AG10803 (cell line): ENCODE results near the gene DLL1.

ENCODE experiments used
- DNase-seq: peaks from one replicate; pipeline ENCODE4 v3.0.0; 2010; ENCODE audit warnings: low read depth
- H3K4me3 ChIP-seq: 2 replicates; pipeline ENCODE4 v1.5.1; 2011; ENCODE audit warnings: mild to moderate bottlenecking, low read length, control low read depth
- TF ChIP-seq, protein P1 (sequence below): conservative IDR thresholded peaks from 2 replicates; pipeline ENCODE4 v1.5.1; 2011; ENCODE audit warnings: mild to moderate bottlenecking, low read length, control low read depth, inconsistent platforms

The DLL1 gene

DNA sequence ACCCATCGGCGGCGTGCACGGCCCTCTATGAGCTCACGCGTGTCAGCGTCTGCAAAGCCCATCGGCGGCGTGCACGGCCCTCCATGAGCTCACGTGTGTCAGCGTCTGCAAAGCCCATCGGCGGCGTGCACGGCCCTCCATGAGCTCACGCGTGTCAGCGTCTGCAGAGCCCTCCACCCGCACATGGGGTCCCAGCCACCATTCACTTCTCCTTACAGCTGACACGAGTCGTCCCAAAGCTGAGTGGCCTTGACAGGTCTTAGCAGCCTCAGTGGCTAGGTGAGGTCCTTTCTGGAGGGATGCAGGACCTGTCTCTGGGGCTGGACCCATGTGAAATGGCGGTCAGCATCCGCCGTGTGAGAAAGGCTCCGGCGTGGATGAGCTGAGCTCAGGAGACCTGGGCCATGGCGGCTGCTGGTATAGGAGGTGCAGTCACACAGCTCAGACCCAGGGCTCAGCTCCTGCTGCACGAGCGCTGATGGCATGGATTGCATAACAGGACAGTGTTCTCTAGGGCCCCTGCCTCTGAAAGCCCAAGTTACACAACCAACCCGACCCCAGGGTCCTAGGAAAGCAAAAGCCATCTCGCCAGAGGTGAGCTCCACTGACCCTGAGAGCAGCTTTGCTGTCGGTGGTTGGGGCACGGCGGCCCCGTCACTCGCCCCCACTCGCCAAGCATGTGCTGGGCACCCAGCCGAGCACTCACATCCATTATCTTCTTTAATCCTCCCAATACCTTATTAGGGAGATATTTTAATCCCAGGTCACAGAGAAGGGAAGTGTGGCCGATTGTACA, 38.9 kb downstream of the DLL1 start:
- no peak for DNase-seq
- no peak overlapping the region for H3K4me3 ChIP-seq
- TF ChIP-seq, protein P1, sequence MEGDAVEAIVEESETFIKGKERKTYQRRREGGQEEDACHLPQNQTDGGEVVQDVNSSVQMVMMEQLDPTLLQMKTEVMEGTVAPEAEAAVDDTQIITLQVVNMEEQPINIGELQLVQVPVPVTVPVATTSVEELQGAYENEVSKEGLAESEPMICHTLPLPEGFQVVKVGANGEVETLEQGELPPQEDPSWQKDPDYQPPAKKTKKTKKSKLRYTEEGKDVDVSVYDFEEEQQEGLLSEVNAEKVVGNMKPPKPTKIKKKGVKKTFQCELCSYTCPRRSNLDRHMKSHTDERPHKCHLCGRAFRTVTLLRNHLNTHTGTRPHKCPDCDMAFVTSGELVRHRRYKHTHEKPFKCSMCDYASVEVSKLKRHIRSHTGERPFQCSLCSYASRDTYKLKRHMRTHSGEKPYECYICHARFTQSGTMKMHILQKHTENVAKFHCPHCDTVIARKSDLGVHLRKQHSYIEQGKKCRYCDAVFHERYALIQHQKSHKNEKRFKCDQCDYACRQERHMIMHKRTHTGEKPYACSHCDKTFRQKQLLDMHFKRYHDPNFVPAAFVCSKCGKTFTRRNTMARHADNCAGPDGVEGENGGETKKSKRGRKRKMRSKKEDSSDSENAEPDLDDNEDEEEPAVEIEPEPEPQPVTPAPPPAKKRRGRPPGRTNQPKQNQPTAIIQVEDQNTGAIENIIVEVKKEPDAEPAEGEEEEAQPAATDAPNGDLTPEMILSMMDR: no peak

DNA sequence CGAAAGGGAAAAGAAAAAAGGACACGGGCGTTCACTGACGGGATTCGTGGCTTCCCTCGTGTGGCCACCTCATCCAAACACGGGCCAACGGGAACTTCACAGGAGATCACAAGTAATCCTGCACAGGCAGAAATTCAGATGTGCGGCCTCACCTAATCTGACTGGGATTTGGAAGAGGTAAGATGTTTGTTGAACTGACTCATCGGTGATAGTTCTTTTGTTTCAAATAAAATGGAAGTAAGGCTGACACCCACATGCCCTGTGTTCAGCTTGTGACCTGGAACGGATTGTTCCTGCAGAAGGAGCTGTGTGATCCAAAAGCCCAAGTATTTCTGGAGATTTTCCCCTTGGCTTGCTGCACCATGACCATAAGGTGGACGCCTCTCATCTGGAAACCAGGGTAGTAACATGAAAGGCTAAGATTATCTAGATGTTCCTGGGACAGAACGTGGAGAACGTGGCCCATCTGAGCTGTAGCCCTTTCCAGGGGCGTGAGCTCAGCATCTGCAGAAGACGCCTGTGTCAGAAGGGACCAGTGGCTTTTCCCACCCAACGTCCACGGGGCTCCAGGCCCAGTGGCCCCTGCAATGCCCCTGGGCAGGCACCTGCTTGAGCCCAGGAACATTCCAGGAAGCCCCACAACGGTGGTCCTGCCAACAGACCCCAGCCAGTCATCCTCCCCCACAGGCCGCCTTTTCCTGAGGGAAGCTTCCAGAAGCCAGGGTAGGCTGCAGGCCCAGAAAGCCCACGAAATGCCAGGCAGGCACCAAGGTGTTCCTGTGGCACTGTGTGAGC, 39.7 kb downstream of the DLL1 start:
- TF ChIP-seq, protein P1: no peak
- no peak for DNase-seq
- no peak overlapping the region for H3K4me3 ChIP-seq

DNA sequence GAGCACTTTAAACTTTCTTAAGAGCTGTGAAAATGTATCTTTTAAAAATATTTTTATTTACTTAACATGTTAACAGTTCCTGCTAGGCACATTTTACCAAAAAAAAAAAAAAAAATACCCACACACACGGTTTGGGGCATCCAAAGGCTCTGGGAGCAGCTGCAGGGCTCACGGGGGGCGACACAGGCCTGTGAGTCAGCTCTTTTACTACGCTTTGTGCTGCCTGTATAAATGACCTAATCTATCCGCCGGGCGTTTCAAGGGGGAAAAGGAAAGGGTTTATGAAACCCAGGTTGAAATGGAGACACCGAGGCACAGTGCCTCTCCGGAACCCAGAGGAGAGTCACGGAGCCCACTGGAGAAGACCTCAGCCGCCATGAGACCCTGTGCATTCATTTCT, 40.4 kb downstream of the DLL1 start:
- TF ChIP-seq, protein P1: no peak
- H3K4me3 ChIP-seq: no peak overlapping the region
- no peak for DNase-seq

DNA sequence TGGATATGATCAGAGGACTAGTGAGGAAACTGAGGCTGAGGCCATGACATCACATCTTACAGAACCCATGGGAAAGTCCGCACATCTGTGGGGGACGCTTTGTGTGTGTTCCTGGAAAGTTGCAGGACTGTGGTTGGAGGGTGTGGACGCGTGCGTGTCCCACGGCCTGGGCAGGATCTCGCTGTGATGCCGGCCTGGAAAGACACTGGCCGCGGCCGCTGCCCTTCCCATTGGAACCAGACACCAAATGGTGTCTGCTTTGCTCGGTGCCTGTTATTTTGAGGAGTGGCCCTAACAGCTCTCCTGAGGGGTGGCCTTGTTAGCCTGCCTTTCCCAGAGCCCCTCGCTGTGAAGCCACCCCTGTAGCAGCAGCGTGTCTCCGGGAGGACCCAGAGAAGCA, 41.1 kb downstream of the DLL1 start:
- H3K4me3 ChIP-seq: no peak overlapping the region
- TF ChIP-seq, protein P1: no peak
- no peak for DNase-seq

DNA sequence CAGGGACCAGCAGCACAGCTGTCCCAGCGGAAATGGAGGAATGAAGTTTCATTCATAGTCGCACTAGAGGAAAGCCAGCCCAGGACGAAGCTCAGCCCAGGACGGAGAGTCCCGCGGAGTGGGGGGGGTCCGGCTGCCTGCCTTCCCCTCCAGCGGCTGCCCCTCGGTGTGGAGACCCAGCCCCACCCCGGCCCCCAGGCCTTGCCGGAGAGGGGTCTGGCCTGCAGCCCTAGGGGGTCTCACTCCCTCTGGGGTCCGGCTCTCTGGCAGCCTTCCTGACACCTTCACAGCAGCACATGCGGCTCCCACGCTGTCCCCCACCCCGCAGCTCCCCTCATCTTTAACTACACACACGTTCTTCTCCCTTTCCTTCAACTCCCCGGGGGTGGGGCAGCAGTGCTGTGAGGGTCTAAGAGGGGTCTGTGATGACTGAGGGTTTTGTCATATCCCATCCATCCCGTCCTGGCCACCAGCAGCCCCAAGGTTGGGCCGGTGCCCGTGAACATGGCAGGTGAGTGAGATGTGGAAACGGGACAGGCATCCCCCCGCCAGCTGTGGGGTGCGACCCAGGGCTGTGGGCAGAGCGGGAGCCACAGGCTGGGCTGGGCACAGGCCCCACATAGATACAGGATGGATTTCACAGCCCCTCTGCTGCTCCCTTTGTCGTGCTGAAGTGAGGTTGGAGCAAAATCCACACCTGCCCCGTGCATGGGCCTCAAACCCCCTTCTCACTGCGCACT, 41.8 kb downstream of the DLL1 start:
- TF ChIP-seq, protein P1: no peak
- H3K4me3 ChIP-seq: no peak overlapping the region

DNA sequence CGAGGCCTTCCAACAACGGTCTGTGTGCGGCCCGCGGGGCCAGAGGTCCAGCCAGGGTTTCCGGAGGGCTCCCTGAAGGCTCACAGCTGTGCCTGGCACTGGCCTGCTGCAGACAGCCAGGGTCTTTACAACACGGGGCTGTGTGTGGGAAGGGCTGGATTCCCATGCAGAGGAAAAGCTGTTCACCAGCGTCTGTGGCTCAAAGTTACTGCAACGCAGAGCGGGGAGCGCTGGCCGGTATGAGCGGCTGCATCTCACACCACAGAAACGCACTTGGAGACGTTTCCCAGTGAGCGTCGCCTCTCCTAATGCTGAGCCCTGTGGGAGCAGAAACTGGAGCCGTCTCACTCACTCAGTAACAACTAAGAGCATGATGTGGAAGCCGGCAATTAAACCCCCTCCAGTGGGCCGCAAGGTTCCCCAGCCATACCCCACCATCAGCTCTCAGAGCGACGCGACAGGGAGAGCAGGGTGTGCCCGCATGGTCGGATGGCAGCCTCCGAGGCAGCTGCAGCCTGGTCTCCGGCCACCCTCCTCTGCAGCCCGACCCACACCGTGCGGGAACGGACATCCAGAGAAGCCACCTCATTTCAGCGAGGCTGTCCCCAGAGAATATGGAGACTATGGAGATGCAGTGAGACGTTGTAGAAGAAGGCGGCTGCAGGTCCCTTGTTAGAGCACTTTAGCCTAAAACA, 42.6 kb downstream of the DLL1 start:
- no peak overlapping the region for H3K4me3 ChIP-seq
- no peak for DNase-seq
- TF ChIP-seq, protein P1: no peak

More for the DNA sequence above, 41.8 kb downstream of the DLL1 start:
- no peak for DNase-seq
